ENCODE measurements around the gene TNRC6C. TPM values are rescaled to one million over a fixed set of nuclear protein-coding genes. Genes with fewer than 3 reads are reported as not detected.

Gene TNRC6C
- total RNA-seq, 4 donors from 2014 or later, result 2.6 to 10.9 (median 4.7) TPM

GRCh38 chr17:78057113-78057740, 98.7 kb downstream of the TNRC6C start:
- Histone ChIP-seq H3K27ac (no peak overlapping the region), H3K9me3 (no peaks in the 10 kb centered on the region), H3K36me3 (peaks cover 0 to 17% (median 0%) of the 10 kb centered on the region in 3 donors), H3K27me3 (no peaks in the 10 kb centered on the region), H3K4me1 (peaks cover 0 to 7% (median 0%) of the 10 kb centered on the region in 3 donors), H3K4me3 (no peak overlapping the region)
- DNase-seq, result no peak
- intact Hi-C loops (cut with DNase I), result no loop called here
- WGBS, 2 donors, result 81 to 84% methylated on average over 3 of the region's 3 CpGs
- no peak for TF ChIP-seq POLR2A (IDR thresholded peaks at IDR 0.05)
- no peak for TF ChIP-seq CTCF (IDR thresholded peaks at IDR 0.05)

- Histone ChIP-seq H3K27me3 (no peaks in the 10 kb centered on the region), H3K27ac (no peak overlapping the region), H3K4me1 (peaks cover 0 to 7% (median 0%) of the 10 kb centered on the region in 3 donors), H3K4me3 (no peak overlapping the region), H3K36me3 (peaks cover 0 to 15% (median 0%) of the 10 kb centered on the region in 3 donors), H3K9me3 (no peaks in the 10 kb centered on the region)
- no peak for DNase-seq
- TF ChIP-seq POLR2A (IDR thresholded peaks at IDR 0.05), result no peak
- no peak for TF ChIP-seq CTCF (IDR thresholded peaks at IDR 0.05)
- WGBS, 2 donors, result 78 to 84% methylated on average over 6 of the region's 6 CpGs
- intact Hi-C loops (cut with DNase I), result no loop called here
Measured at GRCh38 chr17:78058001-78058400, 99.5 kb downstream of the TNRC6C start.

- WGBS, 2 donors, result 81 to 93% methylated on average over 1 of the region's 1 CpG
Measured at GRCh38 chr17:78058581-78058980, 100.1 kb downstream of the TNRC6C start.

GRCh38 chr17:78062596-78062995, 104.1 kb downstream of the TNRC6C start:
- Histone ChIP-seq H3K9me3 (no peaks in the 10 kb centered on the region), H3K4me3 (no peak overlapping the region), H3K27me3 (no peaks in the 10 kb centered on the region), H3K27ac (no peak overlapping the region), H3K36me3 (peaks cover 0 to 30% (median 0%) of the 10 kb centered on the region in 3 donors), H3K4me1 (peaks cover 0 to 7% (median 0%) of the 10 kb centered on the region in 3 donors)
- DNase-seq, result no peak
- no peak for TF ChIP-seq POLR2A (IDR thresholded peaks at IDR 0.05)
- no peak for TF ChIP-seq CTCF (IDR thresholded peaks at IDR 0.05)
- WGBS, 2 donors, result 78 to 94% methylated on average over 2 of the region's 2 CpGs
- intact Hi-C loops (cut with DNase I), result no loop called here

More at GRCh38 chr17:78058581-78058980, 100.1 kb downstream of the TNRC6C start:
- H3K27ac ChIP-seq, result no peak overlapping the region
- intact Hi-C loops (cut with DNase I), result no loop called here
- no peak for DNase-seq
- H3K4me3 ChIP-seq, result no peak overlapping the region
- H3K9me3 ChIP-seq, result no peaks in the 10 kb centered on the region
- peaks cover 0 to 7% (median 0%) of the 10 kb centered on the region in 3 donors for H3K4me1 ChIP-seq
- no peak for TF ChIP-seq POLR2A (IDR thresholded peaks at IDR 0.05)
- no peak for TF ChIP-seq CTCF (IDR thresholded peaks at IDR 0.05)
- no peaks in the 10 kb centered on the region for H3K27me3 ChIP-seq
- peaks cover 0 to 15% (median 0%) of the 10 kb centered on the region in 3 donors for H3K36me3 ChIP-seq

GRCh38 chr17:78063489-78063888, 105.0 kb downstream of the TNRC6C start:
- Histone ChIP-seq H3K4me3 (no peak overlapping the region), H3K27ac (no peak overlapping the region), H3K4me1 (no peaks in the 10 kb centered on the region), H3K27me3 (no peaks in the 10 kb centered on the region), H3K36me3 (peaks cover 0 to 39% (median 0%) of the 10 kb centered on the region in 3 donors), H3K9me3 (no peaks in the 10 kb centered on the region)
- no peak for TF ChIP-seq POLR2A (IDR thresholded peaks at IDR 0.05)
- TF ChIP-seq CTCF (IDR thresholded peaks at IDR 0.05), result no peak
- intact Hi-C loops (cut with DNase I), result no loop called here
- no peak for DNase-seq
